ENCODE measurements around the gene TUFT1. TPM values are rescaled to one million over a fixed set of nuclear protein-coding genes. Genes with fewer than 3 reads are reported as not detected.
A peak's percentile ranks its signal among the peaks of the same experiment; 100 is the strongest.

The TUFT1 gene
- total RNA-seq, 4 donors from 2014 or later: 15.1 to 20.4 (median 17.5) TPM

GRCh38 chr1:151514366-151514765 is 25.7 kb upstream of the TUFT1 start:
- no peak for ATAC-seq
- TF ChIP-seq EP300 (IDR thresholded peaks at IDR 0.05) (no peak), POLR2A (IDR thresholded peaks at IDR 0.05) (no peak), POLR2AphosphoS5 (IDR thresholded peaks at IDR 0.05) (no peak)
- TF ChIP-seq, protein P1, sequence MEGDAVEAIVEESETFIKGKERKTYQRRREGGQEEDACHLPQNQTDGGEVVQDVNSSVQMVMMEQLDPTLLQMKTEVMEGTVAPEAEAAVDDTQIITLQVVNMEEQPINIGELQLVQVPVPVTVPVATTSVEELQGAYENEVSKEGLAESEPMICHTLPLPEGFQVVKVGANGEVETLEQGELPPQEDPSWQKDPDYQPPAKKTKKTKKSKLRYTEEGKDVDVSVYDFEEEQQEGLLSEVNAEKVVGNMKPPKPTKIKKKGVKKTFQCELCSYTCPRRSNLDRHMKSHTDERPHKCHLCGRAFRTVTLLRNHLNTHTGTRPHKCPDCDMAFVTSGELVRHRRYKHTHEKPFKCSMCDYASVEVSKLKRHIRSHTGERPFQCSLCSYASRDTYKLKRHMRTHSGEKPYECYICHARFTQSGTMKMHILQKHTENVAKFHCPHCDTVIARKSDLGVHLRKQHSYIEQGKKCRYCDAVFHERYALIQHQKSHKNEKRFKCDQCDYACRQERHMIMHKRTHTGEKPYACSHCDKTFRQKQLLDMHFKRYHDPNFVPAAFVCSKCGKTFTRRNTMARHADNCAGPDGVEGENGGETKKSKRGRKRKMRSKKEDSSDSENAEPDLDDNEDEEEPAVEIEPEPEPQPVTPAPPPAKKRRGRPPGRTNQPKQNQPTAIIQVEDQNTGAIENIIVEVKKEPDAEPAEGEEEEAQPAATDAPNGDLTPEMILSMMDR (IDR thresholded peaks at IDR 0.05): no peak
- H3K27me3 ChIP-seq: peaks cover 6% of the 10 kb centered on the region
- H3K4me1 ChIP-seq: peaks cover 2 to 24% (median 9%) of the 10 kb centered on the region in 3 donors
- WGBS, 2 donors (ENCODE audit: low coverage in 1 of 2): 88 to 94% methylated on average over 4 of the region's 4 CpGs
- no peaks in the 10 kb centered on the region for H3K9me3 ChIP-seq
- no peak overlapping the region for H3K27ac ChIP-seq
- no peak overlapping the region for H3K4me3 ChIP-seq
- peaks cover 0 to 7% of the 10 kb centered on the region in 2 donors for H3K36me3 ChIP-seq

- Histone ChIP-seq H3K4me1 (peaks cover 2 to 21% (median 9%) of the 10 kb centered on the region in 3 donors), H3K36me3 (peaks cover 0 to 9% of the 10 kb centered on the region in 2 donors), H3K4me3 (no peak overlapping the region), H3K27ac (no peak overlapping the region), H3K9me3 (no peaks in the 10 kb centered on the region), H3K27me3 (peaks cover 6% of the 10 kb centered on the region)
- TF ChIP-seq, protein P1 (IDR thresholded peaks at IDR 0.05): no peak
- TF ChIP-seq POLR2AphosphoS5 (IDR thresholded peaks at IDR 0.05) (no peak), POLR2A (IDR thresholded peaks at IDR 0.05) (no peak), EP300 (IDR thresholded peaks at IDR 0.05) (no peak)
- ATAC-seq: no peak
- 90 to 100% methylated on average over 2 to 3 of the region's 4 CpGs for WGBS, 2 donors (ENCODE audit: low coverage in 1 of 2)
Measured at GRCh38 chr1:151515265-151515664, 24.8 kb upstream of the TUFT1 start.

DNA sequence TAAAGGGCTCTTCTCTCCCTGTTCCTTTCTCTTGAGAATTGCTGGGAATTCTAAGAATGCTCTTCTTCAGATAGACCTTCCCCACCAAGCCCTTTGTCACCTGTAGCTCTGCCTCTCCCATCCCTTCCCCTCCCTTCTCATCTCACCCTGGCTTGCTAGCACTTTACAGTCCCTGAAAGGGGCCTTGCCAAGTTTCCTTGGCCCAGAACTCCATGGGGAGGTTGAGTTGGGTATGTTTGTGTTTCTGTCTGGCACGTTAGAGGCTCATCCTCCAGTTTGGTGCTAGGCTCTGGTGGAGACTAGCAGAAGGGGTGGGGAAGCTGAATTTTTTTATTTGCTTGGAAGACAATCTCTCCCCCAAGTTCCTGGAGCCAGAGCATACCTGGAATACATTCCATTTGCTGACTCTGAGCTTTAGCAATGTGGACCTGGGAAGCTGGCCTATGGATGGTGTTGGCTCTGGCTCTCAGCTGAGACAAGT is 24.0 kb upstream of the TUFT1 start:
- TF ChIP-seq EP300 (IDR thresholded peaks at IDR 0.05) (no peak), POLR2AphosphoS5 (IDR thresholded peaks at IDR 0.05) (no peak), POLR2A (IDR thresholded peaks at IDR 0.05) (no peak)
- TF ChIP-seq, protein P1 (IDR thresholded peaks at IDR 0.05): no peak
- Histone ChIP-seq H3K9me3 (no peaks in the 10 kb centered on the region), H3K27me3 (peaks cover 6% of the 10 kb centered on the region), H3K27ac (peak overlapping the region in 1 of 4 donors; percentile 31), H3K4me3 (no peak overlapping the region), H3K36me3 (peaks cover 0 to 9% of the 10 kb centered on the region in 2 donors), H3K4me1 (peaks cover 2 to 14% (median 9%) of the 10 kb centered on the region in 3 donors)
- ATAC-seq: peak; percentile 14
- WGBS, 2 donors (ENCODE audit: low coverage in 1 of 2): no CpG with 5 or more reads among the region's 1 CpG

- peaks cover 6% of the 10 kb centered on the region for H3K27me3 ChIP-seq
- H3K36me3 ChIP-seq: peaks cover 0 to 9% of the 10 kb centered on the region in 2 donors
- H3K4me1 ChIP-seq: no peaks in the 10 kb centered on the region
- no peak overlapping the region for H3K4me3 ChIP-seq
- H3K27ac ChIP-seq: no peak overlapping the region
- H3K9me3 ChIP-seq: no peaks in the 10 kb centered on the region
- TF ChIP-seq, protein P1 (IDR thresholded peaks at IDR 0.05): no peak
- TF ChIP-seq POLR2A (IDR thresholded peaks at IDR 0.05): no peak
- no peak for ATAC-seq
- WGBS, 2 donors (ENCODE audit: low coverage in 1 of 2): 88% methylated on average over 8 of the region's 12 CpGs; no CpG with 5 or more reads in 1 of the 2 donors
Measured at GRCh38 chr1:151518431-151518830, 21.7 kb upstream of the TUFT1 start.

GRCh38 chr1:151518936-151519335 is 21.2 kb upstream of the TUFT1 start:
- H3K9me3 ChIP-seq: no peaks in the 10 kb centered on the region
- no peak overlapping the region for H3K4me3 ChIP-seq
- 89 to 94% methylated on average over 3 to 11 of the region's 15 CpGs for WGBS, 2 donors (ENCODE audit: low coverage in 1 of 2)
- H3K4me1 ChIP-seq: no peaks in the 10 kb centered on the region
- TF ChIP-seq POLR2A (IDR thresholded peaks at IDR 0.05) (no peak), EP300 (IDR thresholded peaks at IDR 0.05) (no peak), POLR2AphosphoS5 (IDR thresholded peaks at IDR 0.05) (no peak)
- TF ChIP-seq, protein P1 (IDR thresholded peaks at IDR 0.05): no peak
- no peak for ATAC-seq
- no peak overlapping the region for H3K27ac ChIP-seq
- peaks cover 0 to 9% of the 10 kb centered on the region in 2 donors for H3K36me3 ChIP-seq
- peaks cover 2% of the 10 kb centered on the region for H3K27me3 ChIP-seq
